SKM-1 (cell line): ENCODE results near the gene ZDHHC11B.
"Not testable (repeated sequence)": the region's sequence is repeated elsewhere in the genome, so short reads cannot be mapped to it uniquely, and the experiment has no call there.

ENCODE experiments used
- DNase-seq: peaks from one replicate; lab custom pipeline; 2025; ENCODE audit not compliant: unreplicated experiment; lab: John Stamatoyannopoulos, UW

ZDHHC11B gene, protein sequence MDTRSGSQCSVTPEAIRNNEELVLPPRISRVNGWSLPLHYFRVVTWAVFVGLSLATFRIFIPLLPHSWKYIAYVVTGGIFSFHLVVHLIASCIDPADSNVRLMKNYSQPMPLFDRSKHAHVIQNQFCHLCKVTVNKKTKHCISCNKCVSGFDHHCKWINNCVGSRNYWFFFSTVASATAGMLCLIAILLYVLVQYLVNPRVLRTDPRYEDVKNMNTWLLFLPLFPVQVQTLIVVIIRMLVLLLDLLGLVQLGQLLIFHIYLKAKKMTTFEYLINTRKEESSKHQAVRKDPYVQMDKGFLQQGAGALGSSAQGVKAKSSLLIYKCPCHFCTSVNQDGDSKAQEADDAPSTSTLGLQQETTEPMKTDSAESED

GRCh38 chr5:784428-785177 is at the start of gene ZDHHC11B:
ZDHHC11B (minus strand) TSS chr5:784729; CDS start chr5:766919, 17,810 bp downstream.
- not testable (repeated sequence) for DNase-seq

GRCh38 chr5:834013-834412 is 49.5 kb upstream of the ZDHHC11B start:
- DNase-seq: not testable (repeated sequence)

GRCh38 chr5:828194-828593 is 43.7 kb upstream of the ZDHHC11B start:
- not testable (repeated sequence) for DNase-seq

DNA sequence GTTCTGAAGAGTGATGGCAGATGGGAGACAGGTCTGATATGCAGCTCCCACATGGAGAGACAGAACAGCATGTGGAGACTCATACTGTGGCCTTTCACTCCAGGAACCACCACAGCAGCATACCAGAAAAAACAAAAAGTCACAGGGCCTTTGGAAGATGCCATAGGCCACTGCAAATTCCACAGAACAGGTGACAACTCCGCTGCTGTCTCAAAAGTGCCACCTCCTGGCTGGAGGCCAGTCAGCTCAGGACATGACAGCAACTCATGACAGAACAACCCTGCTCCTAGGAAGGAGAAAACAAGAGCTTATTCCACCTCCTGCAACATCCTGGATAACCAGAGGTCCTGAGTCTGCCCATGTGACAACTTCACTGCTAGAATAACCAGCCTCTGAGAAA is 41.0 kb upstream of the ZDHHC11B start:
- DNase-seq: not testable (repeated sequence)

DNA sequence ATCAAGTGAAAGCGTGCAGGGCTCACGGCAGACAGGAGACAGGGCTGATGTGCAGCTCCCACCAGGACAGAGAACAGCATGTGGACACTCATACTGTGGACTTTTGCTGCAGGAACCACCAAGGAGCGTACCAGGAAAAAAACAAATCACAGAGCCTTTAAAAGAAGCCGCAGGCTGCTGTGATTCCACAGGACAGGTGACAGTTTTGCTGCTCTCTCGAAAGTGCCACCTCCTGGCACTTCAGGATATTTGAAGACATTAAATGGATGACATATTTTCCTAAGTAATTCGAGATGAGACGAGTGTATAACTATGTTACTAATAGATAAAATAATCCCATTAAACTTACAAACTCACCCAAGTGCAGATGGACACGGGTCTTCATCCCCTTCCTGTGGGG is 37.0 kb upstream of the ZDHHC11B start:
- DNase-seq: no peak

DNA sequence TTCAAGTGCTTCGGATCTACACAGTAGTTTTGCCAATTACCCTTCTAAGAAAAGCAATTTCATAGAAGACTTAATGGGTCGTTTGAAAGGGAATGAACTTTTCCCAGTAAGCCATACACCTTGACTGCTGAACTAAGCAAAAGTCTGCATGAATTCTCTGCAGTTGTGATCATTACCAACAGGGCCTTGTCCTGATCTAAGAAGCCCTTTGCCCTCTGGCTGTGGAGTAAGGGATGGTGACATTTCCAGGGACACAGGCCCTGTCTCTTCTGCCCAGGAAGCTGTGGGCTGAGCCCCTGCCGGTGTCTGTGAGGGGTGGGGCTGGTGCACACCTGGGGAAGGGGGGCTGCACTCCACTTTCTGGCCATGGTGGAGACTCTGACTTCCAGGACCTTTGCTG is 35.7 kb upstream of the ZDHHC11B start:
- DNase-seq: no peak

GRCh38 chr5:819078-819477 is 34.5 kb upstream of the ZDHHC11B start:
- DNase-seq: no peak

DNA sequence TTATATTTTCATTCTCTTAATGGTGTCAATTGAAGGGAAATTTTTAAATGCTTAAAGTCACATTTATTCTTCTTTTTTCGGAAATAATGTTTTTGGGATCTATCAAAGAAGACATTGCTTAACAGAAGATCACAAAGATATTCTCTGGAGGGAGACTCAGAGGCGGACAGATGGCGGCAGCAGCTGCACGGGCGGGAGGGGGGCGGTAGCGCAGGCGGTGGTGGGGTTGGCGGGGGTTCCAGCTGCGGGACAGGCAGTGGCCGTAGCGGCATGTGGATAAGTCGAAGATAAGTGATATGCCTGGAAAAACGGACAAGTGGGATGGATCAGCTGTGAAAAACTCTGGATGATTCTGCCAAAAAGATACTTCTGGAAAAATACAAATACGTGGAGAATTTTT is 31.6 kb upstream of the ZDHHC11B start:
- no peak for DNase-seq

DNA sequence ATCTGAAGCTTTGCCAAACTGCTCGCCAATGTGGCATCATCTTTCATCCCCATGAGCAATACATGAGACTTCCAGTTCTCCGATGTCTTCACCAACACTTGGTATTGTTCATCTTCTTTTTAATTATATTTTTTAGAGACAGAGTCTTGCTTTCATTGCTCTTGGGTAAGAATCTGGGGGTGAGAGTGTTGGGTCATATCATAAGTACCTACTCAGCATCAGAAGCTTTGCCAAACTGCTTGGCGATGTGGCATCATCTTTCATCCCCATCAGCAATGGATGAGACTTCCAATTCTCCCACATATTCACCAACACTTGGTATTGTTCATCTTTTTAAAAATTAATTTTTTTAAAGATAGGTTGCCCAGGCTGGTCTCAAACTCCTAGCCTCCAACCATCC is 30.9 kb upstream of the ZDHHC11B start:
- DNase-seq: no peak

- not testable (repeated sequence) for DNase-seq
Observed at GRCh38 chr5:813575-813974, 29.0 kb upstream of the ZDHHC11B start.

GRCh38 chr5:811384-811783 is 26.9 kb upstream of the ZDHHC11B start:
- not testable (repeated sequence) for DNase-seq

DNA sequence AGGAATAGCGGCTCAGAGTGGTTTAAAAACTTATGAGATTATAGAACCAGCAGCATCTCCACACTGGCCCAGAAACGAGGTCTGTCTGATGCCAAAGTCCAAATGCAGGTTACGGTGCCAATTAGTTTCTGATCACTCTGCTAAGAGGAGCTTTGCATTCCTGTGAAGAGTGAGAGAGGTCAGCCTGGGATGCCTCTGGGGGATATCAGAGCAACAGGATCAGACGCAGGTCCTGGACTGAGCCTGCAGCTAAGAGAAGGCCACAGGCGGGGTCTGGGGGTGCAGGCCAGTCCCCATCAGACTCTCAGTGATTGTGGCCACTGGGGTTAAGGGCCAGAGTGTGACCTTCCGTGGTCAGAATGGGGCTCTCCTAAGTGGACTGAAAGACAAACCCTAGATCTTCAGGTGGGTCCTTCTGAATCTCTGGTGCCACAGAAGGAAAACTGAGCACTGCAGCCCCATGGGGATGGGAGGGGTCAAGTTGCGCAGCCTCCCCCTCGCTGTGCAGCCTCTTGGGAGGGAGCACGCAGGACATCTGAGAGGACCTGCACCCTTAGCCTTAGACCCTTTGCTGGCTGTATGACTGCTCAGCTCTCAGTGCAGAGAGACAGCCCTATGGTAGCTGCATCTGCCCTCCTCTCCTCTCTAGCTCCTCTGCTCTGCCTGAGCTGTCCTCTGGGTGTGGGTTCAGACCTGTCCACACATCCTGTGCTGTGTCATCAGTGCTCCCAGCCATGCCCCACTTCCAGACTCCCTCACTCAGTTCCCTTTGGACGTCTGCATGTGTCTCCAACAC is 23.4 kb upstream of the ZDHHC11B start:
- DNase-seq: not testable (repeated sequence)

GRCh38 chr5:801472-801871 is 16.9 kb upstream of the ZDHHC11B start:
- DNase-seq: no peak

- not testable (repeated sequence) for DNase-seq
Observed at GRCh38 chr5:801055-801454, 16.5 kb upstream of the ZDHHC11B start.

- not testable (repeated sequence) for DNase-seq
Observed at GRCh38 chr5:798505-799138, 14.1 kb upstream of the ZDHHC11B start.

DNA sequence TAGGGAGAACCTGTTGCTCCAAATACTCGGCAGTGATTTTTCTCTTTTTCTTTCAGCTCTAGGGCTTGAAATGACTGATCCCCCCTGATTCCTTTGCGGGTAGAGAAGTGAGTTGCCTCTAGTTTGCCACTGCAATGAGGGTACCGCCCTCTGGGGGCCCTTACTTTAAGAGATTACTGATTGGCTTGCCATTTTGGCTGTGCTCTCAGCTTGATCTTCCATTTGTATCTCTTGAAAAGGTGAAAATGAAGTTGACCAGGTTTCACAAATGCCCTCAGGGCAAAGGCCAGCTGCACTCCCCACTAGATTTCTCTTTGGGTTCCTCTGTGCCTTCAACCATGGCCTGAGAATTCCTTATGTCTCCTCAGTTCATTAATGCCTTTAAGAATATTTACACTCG is 13.5 kb upstream of the ZDHHC11B start:
- not testable (repeated sequence) for DNase-seq

- DNase-seq: not testable (repeated sequence)
Observed at GRCh38 chr5:795873-796272, 11.3 kb upstream of the ZDHHC11B start.

GRCh38 chr5:794948-795347 is 10.4 kb upstream of the ZDHHC11B start:
- DNase-seq: not testable (repeated sequence)

DNA sequence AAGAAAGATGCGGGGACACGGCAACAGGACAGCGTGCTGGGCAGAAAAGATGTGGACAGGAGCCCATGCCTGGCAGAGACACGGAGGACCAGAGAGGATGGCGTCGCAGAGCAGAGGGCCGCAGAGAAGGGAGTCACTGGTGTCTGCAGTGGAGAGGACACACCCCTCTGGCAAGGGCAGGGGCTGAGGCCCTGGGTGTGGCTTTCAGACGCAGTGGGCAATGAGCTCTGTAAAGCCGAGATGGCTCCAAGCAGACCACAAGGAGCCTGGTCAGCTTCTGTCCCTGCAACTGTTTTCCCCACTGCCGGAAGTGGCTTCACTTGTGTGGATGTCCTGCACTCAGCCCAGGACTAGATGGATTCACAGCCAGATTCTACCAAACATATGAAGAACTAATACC is 4.2 kb upstream of the ZDHHC11B start:
- not testable (repeated sequence) for DNase-seq

DNA sequence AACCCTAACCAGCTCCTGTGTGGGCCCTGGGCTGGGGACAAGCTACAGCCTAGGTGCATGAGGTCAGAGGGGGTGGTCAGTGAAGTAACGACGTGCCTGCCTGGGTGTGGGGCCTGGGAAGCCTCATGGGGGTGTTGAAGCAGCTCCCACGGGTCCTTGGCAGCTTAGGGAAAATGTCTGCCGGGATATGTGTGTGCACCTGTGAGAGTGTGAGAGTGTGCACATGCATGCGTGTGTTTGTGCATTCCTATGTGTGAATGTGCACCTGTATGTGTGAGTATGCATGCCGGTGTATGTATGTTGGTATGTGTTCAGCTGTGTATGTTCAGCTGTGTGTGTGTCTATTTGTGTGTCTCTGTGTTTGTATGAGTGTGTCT is 3.3 kb upstream of the ZDHHC11B start:
- not testable (repeated sequence) for DNase-seq
